WTC11 (cell line): ENCODE data around the gene THEMIS2. TPM values are rescaled to one million over a fixed set of nuclear protein-coding genes. Genes with fewer than 3 reads are reported as not detected.

ENCODE experiments used
- ATAC-seq: fragments of 200-7000 bp; cut with Tn5 transposase; 2 replicates; pipeline ENCODE4 v1.10.0; 2021; ENCODE audit warnings: mild to moderate bottlenecking, moderate library complexity
- CTCF ChIA-PET: fragments of 300-600 bp; sonication (Branson Sonifier 250); formaldehyde crosslinking; loops from one replicate; lab custom pipeline; 2021; ENCODE audit warnings: antibody characterized with exemption; lab: Charles Lee
- POLR2A ChIA-PET: fragments of 350-600 bp; sonication (Branson Sonifier 250); formaldehyde crosslinking; loops from one replicate; lab custom pipeline; 2021; ENCODE audit warnings: antibody characterized with exemption; lab: Charles Lee
- DNase-seq: peaks from one replicate; pipeline ENCODE4 v3.0.0; 2021; ENCODE audit warnings: low spot score
- H3K27ac Mint-ChIP-seq: 2 replicates; pipeline ENCODE4 v1.8.0; 2021; ENCODE audit warnings: mixed read lengths
- H3K27me3 Mint-ChIP-seq: 2 replicates; pipeline ENCODE4 v1.8.0; 2021; ENCODE audit warnings: low read depth, mild to moderate bottlenecking, moderate library complexity, mixed read lengths
- H3K36me3 Mint-ChIP-seq: 2 replicates; pipeline ENCODE4 v1.8.0; 2021; ENCODE audit warnings: mixed read lengths
- H3K4me1 Mint-ChIP-seq: 2 replicates; pipeline ENCODE4 v1.8.0; 2022; ENCODE audit warnings: mixed read lengths
- H3K4me3 Mint-ChIP-seq: 2 replicates; pipeline ENCODE4 v1.8.0; 2021; ENCODE audit warnings: mild to moderate bottlenecking, moderate library complexity, mixed read lengths
- H3K9me3 Mint-ChIP-seq: 2 replicates; pipeline ENCODE4 v1.8.0; 2021; ENCODE audit warnings: mixed read lengths
- CREM ChIP-seq: sonication (generic); formaldehyde crosslinking; IDR thresholded peaks from 2 replicates; pipeline ENCODE4 v1.8.1; 2022; ENCODE audit warnings: mild to moderate bottlenecking, missing genetic modification reagents, moderate library complexity
- ELF4 ChIP-seq: sonication (generic); formaldehyde crosslinking; IDR thresholded peaks from 2 replicates; pipeline ENCODE4 v1.8.1; 2022; ENCODE audit warnings: low read depth, mild to moderate bottlenecking, moderate library complexity, missing genetic modification reagents
- ETV6 ChIP-seq: sonication (generic); formaldehyde crosslinking; IDR thresholded peaks from 2 replicates; pipeline ENCODE4 v1.8.1; 2022; ENCODE audit warnings: mild to moderate bottlenecking, missing genetic modification reagents
- FOXJ3 ChIP-seq: sonication (generic); formaldehyde crosslinking; IDR thresholded peaks from 2 replicates; pipeline ENCODE4 v1.9.0; 2021; ENCODE audit warnings: missing genetic modification reagents, mild to moderate bottlenecking, borderline replicate concordance
- JUN ChIP-seq: sonication (generic); formaldehyde crosslinking; IDR thresholded peaks from 2 replicates; pipeline ENCODE4 v1.8.0; 2023; ENCODE audit warnings: mild to moderate bottlenecking, missing genetic modification reagents
- OVOL2 ChIP-seq: fragments of 250-450 bp; sonication (Bioruptor Pico); IDR thresholded peaks from 2 replicates; pipeline ENCODE4 v1.9.0; 2021; ENCODE audit warnings: mild to moderate bottlenecking, borderline replicate concordance
- PRRX2 ChIP-seq: fragments of 250-450 bp; sonication (Bioruptor Pico); IDR thresholded peaks from 2 replicates; pipeline ENCODE4 v1.8.0; 2021; ENCODE audit warnings: mild to moderate bottlenecking
- TCF7 ChIP-seq: sonication (generic); formaldehyde crosslinking; IDR thresholded peaks from 2 replicates; pipeline ENCODE4 v1.8.0; 2022; ENCODE audit warnings: mild to moderate bottlenecking, low read depth, missing genetic modification reagents, moderate library complexity
- TEAD4 ChIP-seq: sonication (generic); formaldehyde crosslinking; IDR thresholded peaks from 2 replicates; pipeline ENCODE4 v1.8.0; 2022; ENCODE audit warnings: mild to moderate bottlenecking, missing genetic modification reagents
- TP53 ChIP-seq: sonication (generic); formaldehyde crosslinking; IDR thresholded peaks from 2 replicates; pipeline ENCODE4 v1.8.1; 2023; ENCODE audit warnings: mild to moderate bottlenecking, missing genetic modification reagents
- ZNF138 ChIP-seq: sonication (generic); formaldehyde crosslinking; conservative IDR thresholded peaks from 2 replicates; pipeline ENCODE4 v1.8.1; 2022; ENCODE audit warnings: mild to moderate bottlenecking, moderate library complexity, missing genetic modification reagents
- ZNF263 ChIP-seq: sonication (generic); formaldehyde crosslinking; IDR thresholded peaks from 2 replicates; pipeline ENCODE4 v1.8.1; 2022; ENCODE audit warnings: low read depth, mild to moderate bottlenecking, moderate library complexity, missing genetic modification reagents
- ZNF671 ChIP-seq: fragments of 250-450 bp; sonication (Bioruptor Pico); IDR thresholded peaks from 2 replicates; pipeline ENCODE4 v1.8.0; 2021; ENCODE audit warnings: mild to moderate bottlenecking
- total RNA-seq: library from RNA; stranded (reverse); gene quantifications from 3 replicates; pipeline ENCODE4 v1.2.3, GENCODE V29; 2021
- TF ChIP-seq, protein P1 (sequence below): sonication (generic); formaldehyde crosslinking; IDR thresholded peaks from 2 replicates; pipeline ENCODE4 v1.8.1; 2023; ENCODE audit warnings: mild to moderate bottlenecking, missing genetic modification reagents, borderline replicate concordance
- TF ChIP-seq, protein P2 (sequence below): sonication (generic); formaldehyde crosslinking; IDR thresholded peaks from 2 replicates; pipeline ENCODE4 v1.8.1; 2023; ENCODE audit warnings: mild to moderate bottlenecking, missing genetic modification reagents
- TF ChIP-seq, protein P3 (sequence below): sonication (generic); formaldehyde crosslinking; IDR thresholded peaks from 2 replicates; pipeline ENCODE4 v1.8.0; 2022; ENCODE audit warnings: mild to moderate bottlenecking, missing genetic modification reagents
- TF ChIP-seq, protein P4 (sequence below): fragments of 250-450 bp; sonication (Bioruptor Pico); IDR thresholded peaks from 2 replicates; pipeline ENCODE4 v1.9.0; 2021; ENCODE audit warnings: moderate library complexity, mild to moderate bottlenecking, inconsistent platforms, borderline replicate concordance

The THEMIS2 gene
- total RNA-seq, 1 experiment from 2014 or later = 12.7 TPM

DNA sequence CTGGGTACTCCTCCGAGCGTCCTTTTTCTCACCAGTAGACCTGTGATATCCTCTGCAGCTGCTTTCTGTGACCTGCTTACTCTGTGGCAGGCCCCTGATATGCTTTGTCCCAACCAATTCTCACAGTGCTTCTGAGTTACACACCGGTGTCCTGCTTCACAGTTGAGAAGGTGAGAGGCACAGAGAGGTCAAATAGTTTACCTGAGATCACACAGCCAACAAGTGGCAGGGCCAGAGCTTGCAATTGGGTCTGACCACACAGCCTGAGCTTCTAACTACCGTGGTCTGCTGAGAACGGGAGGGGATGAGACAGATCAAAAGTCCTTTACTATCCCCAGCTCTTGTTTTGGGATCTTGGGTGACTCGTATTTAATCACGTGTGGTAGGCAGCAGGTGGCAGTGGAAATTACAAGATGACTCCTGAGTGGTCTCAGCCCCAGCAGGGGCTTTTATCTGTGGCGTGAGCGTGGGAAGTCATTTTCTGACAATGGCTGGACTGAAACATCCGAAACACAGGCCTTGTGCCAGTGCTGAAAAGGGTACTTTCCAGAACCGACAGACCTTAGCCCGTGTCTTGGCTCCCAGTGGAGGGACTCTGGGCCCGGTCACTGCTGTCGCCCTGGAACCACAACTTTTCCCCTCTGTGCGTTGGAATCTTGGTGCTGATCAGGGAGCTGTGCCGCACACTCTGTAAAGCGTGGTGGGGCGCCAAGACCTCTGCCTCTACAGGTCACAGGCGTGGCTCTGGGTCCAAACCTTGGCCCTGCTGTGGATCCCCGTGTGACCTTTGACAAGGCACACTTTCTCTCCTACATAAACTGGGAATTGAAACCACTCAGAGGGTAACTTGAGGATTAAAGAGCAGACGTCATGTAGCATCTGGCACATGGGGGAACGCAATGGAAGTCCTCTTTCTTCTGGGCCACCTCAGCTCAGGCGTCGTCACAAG is 11.9 kb downstream of the THEMIS2 start:
- Mint-ChIP-seq H3K4me3 (no peak overlapping the region), H3K27ac (0 out of 2 replicates have a peak overlapping the region, but pooled peaks have one; percentile 19), H3K4me1 (no peaks in the 10 kb centered on the region), H3K27me3 (no peaks in the 10 kb centered on the region), H3K36me3 (peaks cover 13% of the 10 kb centered on the region; the same call in 1 of the 2 replicates), H3K9me3 (no peaks in the 10 kb centered on the region)
- ChIA-PET POLR2A (no interaction called here), CTCF (interaction anchor here (1.0 kb wide), 1 partner anchor 27 kb away, joined by 6 read pairs; no protein-coding TSS in a partner anchor)
- ATAC-seq (no peak), DNase-seq (no peak)
- TF ChIP-seq, protein P1, sequence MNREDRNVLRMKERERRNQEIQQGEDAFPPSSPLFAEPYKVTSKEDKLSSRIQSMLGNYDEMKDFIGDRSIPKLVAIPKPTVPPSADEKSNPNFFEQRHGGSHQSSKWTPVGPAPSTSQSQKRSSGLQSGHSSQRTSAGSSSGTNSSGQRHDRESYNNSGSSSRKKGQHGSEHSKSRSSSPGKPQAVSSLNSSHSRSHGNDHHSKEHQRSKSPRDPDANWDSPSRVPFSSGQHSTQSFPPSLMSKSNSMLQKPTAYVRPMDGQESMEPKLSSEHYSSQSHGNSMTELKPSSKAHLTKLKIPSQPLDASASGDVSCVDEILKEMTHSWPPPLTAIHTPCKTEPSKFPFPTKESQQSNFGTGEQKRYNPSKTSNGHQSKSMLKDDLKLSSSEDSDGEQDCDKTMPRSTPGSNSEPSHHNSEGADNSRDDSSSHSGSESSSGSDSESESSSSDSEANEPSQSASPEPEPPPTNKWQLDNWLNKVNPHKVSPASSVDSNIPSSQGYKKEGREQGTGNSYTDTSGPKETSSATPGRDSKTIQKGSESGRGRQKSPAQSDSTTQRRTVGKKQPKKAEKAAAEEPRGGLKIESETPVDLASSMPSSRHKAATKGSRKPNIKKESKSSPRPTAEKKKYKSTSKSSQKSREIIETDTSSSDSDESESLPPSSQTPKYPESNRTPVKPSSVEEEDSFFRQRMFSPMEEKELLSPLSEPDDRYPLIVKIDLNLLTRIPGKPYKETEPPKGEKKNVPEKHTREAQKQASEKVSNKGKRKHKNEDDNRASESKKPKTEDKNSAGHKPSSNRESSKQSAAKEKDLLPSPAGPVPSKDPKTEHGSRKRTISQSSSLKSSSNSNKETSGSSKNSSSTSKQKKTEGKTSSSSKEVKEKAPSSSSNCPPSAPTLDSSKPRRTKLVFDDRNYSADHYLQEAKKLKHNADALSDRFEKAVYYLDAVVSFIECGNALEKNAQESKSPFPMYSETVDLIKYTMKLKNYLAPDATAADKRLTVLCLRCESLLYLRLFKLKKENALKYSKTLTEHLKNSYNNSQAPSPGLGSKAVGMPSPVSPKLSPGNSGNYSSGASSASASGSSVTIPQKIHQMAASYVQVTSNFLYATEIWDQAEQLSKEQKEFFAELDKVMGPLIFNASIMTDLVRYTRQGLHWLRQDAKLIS (CRISPR knock-in tag) = no peak
- TF ChIP-seq, protein P2, sequence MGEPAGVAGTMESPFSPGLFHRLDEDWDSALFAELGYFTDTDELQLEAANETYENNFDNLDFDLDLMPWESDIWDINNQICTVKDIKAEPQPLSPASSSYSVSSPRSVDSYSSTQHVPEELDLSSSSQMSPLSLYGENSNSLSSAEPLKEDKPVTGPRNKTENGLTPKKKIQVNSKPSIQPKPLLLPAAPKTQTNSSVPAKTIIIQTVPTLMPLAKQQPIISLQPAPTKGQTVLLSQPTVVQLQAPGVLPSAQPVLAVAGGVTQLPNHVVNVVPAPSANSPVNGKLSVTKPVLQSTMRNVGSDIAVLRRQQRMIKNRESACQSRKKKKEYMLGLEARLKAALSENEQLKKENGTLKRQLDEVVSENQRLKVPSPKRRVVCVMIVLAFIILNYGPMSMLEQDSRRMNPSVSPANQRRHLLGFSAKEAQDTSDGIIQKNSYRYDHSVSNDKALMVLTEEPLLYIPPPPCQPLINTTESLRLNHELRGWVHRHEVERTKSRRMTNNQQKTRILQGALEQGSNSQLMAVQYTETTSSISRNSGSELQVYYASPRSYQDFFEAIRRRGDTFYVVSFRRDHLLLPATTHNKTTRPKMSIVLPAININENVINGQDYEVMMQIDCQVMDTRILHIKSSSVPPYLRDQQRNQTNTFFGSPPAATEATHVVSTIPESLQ (CRISPR knock-in tag) = no peak
- TF ChIP-seq TP53 (CRISPR knock-in tag) = no peak
- no peak for TF ChIP-seq TCF7

DNA sequence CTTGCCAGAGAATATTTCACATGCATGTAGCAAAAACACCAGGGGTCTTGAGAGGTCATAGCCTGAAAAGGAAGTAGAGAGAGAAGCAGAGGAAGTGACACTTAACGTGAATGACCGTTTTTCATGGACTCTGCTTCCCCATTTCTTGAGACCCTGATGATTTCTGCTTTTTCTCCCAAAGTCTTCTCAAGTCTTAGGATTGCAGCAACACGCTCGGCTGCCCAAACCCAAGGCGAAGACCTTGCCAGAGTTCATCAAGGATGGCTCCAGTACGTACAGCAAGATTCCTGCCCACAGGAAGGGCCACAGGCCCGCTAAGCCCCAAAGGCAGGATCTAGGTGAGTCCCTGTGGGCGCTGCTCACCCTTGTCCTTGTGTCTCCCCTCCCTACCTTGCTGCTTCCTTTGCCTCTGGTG is 12.8 kb downstream of the THEMIS2 start:
- Mint-ChIP-seq H3K27me3 (no peaks in the 10 kb centered on the region), H3K36me3 (peaks cover 16% of the 10 kb centered on the region; the same call in 1 of the 2 replicates), H3K27ac (peak overlapping the region; percentile 2; the same call in 1 of the 2 replicates), H3K4me1 (no peaks in the 10 kb centered on the region), H3K9me3 (no peaks in the 10 kb centered on the region), H3K4me3 (no peak overlapping the region)
- ATAC-seq (no peak), DNase-seq (no peak)
- POLR2A ChIA-PET = no interaction called here
- TF ChIP-seq OVOL2 (CRISPR knock-in tag) (no peak), CREM (CRISPR knock-in tag) (no peak), ELF4 (CRISPR knock-in tag) (no peak), FOXJ3 (CRISPR knock-in tag) (no peak), JUN (no peak), ZNF671 (CRISPR knock-in tag) (no peak), ZNF138 (CRISPR knock-in tag) (no peak), TEAD4 (CRISPR knock-in tag) (no peak), TCF7 (no peak), PRRX2 (CRISPR knock-in tag) (no peak), ETV6 (no peak), ZNF263 (CRISPR knock-in tag) (no peak)
- TF ChIP-seq, protein P2 (CRISPR knock-in tag) = no peak
- TF ChIP-seq, protein P3, sequence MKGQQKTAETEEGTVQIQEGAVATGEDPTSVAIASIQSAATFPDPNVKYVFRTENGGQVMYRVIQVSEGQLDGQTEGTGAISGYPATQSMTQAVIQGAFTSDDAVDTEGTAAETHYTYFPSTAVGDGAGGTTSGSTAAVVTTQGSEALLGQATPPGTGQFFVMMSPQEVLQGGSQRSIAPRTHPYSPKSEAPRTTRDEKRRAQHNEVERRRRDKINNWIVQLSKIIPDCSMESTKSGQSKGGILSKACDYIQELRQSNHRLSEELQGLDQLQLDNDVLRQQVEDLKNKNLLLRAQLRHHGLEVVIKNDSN = no peak
- TF ChIP-seq, protein P4, sequence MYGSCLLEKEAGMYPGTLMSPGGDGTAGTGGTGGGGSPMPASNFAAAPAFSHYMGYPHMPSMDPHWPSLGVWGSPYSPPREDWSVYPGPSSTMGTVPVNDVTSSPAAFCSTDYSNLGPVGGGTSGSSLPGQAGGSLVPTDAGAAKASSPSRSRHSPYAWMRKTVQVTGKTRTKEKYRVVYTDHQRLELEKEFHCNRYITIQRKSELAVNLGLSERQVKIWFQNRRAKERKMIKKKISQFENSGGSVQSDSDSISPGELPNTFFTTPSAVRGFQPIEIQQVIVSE (CRISPR knock-in tag) = no peak
- CTCF ChIA-PET = no interaction called here
